ENCODE data around the gene PRMT1. TPM values are rescaled to one million over a fixed set of nuclear protein-coding genes. Genes with fewer than 3 reads are reported as not detected.

Gene PRMT1
- polyA plus RNA-seq, 2 of the 4 experiments (the other 2 are of a cell fraction), result 504 to 516 TPM

GRCh38 chr19:49684983-49685553 is 8.0 kb downstream of the PRMT1 start:
- TF ChIP-seq, protein P1, sequence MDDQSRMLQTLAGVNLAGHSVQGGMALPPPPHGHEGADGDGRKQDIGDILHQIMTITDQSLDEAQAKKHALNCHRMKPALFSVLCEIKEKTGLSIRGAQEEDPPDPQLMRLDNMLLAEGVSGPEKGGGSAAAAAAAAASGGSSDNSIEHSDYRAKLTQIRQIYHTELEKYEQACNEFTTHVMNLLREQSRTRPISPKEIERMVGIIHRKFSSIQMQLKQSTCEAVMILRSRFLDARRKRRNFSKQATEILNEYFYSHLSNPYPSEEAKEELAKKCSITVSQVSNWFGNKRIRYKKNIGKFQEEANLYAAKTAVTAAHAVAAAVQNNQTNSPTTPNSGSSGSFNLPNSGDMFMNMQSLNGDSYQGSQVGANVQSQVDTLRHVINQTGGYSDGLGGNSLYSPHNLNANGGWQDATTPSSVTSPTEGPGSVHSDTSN (IDR thresholded peaks at IDR 0.05), result no peak
- TF ChIP-seq RARB (CRISPR knock-in tag; IDR thresholded peaks at IDR 0.05) (no peak), RAD21 (conservative IDR thresholded peaks at IDR 0.05 in 1 of 2, IDR thresholded peaks at IDR 0.05 in 1 of 2) (peak in 1 of 2 experiments; percentile 28; a peak in 1 of 5 replicates), RNF2 (IDR thresholded peaks at IDR 0.05; ENCODE audit: borderline replicate concordance, low read depth) (no peak)
- WGBS (ENCODE audit: missing lambda C conversion rate), result 94% methylated on average over 13 of the region's 13 CpGs
- no peak for DNase-seq (ENCODE audit: low read depth in 1 of 2, low spot score in 1 of 2)
- Histone ChIP-seq H3K27ac (0 out of 6 replicates have a peak overlapping the region, but pooled peaks of 1 of the 2 experiments have one; percentile 2), H3K4me2 (no peak overlapping the region), H3K9me3 (no peaks in the 10 kb centered on the region), H3K4me1 (peaks cover 20% of the 10 kb centered on the region), H3K4me3 (no peak overlapping the region)
- no peak for FAIRE-seq
- POLR2A ChIA-PET, result interaction anchor here (1.0 to 2.6 kb wide), 4 partner anchors 9 to 80 kb away, joined by 3 to 13 read pairs (median 3); partner anchors contain the start of gene PRMT1
- peak in 1 of 2 experiments; percentile 6; a peak in 2 of 6 replicates for ATAC-seq
- CTCF ChIA-PET, result interaction anchor here (0.6 to 5.5 kb wide), 34 partner anchors 8 to 451 kb away, joined by 3 to 42 read pairs (median 4); partner anchors contain the start of genes FUZ, RRAS and TSKS

DNA sequence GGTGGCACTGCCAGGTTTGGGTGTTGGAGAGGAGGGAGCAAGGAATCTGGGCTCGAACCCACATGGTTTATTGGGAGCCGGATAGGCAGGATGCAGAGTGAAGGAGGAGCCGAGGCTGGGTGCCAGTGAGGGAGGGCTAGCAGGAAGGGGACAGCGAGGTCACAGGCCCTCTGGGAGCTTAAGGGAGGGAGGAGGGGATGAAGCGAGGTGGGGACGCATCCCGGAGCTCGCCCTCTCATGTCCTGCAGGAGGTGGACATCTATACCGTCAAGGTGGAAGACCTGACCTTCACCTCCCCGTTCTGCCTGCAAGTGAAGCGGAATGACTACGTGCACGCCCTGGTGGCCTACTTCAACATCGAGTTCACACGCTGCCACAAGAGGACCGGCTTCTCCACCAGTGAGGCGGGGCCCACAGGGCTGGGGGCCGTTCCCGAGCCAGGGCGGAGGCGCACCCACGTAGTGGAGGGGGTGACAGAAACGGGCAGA is 8.8 kb downstream of the PRMT1 start:
- DNase-seq (ENCODE audit: low read depth in 1 of 2, low spot score in 1 of 2), result no peak
- no peak for FAIRE-seq
- Histone ChIP-seq H3K4me1 (peaks cover 12% of the 10 kb centered on the region), H3K27ac (no peak overlapping the region), H3K4me3 (no peak overlapping the region), H3K9me3 (no peaks in the 10 kb centered on the region), H3K4me2 (no peak overlapping the region)
- 88% methylated on average over 23 of the region's 23 CpGs for WGBS (ENCODE audit: missing lambda C conversion rate)
- POLR2A ChIA-PET, result interaction anchor here (1.0 to 2.6 kb wide), 2 partner anchors 9 to 45 kb away, joined by 3 to 13 read pairs; partner anchors contain the start of gene PRMT1
- CTCF ChIA-PET, result interaction anchor here (0.7 to 5.5 kb wide), 16 partner anchors 8 to 161 kb away, joined by 3 to 42 read pairs (median 4); partner anchors contain the start of gene FUZ
- no peak for ATAC-seq
- TF ChIP-seq SREBF2 (IDR thresholded peaks at IDR 0.05), result no peak
- no peak for TF ChIP-seq MAZ (IDR thresholded peaks at IDR 0.05; ENCODE audit: borderline replicate concordance, low read depth, low read length)
- TF ChIP-seq HMGXB4 (CRISPR knock-in tag; IDR thresholded peaks at IDR 0.05; ENCODE audit: borderline replicate concordance), result no peak
- TF ChIP-seq, protein P2, sequence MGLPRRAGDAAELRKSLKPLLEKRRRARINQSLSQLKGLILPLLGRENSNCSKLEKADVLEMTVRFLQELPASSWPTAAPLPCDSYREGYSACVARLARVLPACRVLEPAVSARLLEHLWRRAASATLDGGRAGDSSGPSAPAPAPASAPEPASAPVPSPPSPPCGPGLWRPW (IDR thresholded peaks at IDR 0.05), result no peak
- TF ChIP-seq FOSB (CRISPR knock-in tag; IDR thresholded peaks at IDR 0.05), result peak; percentile 54; the same call in 1 of the 2 replicates

DNA sequence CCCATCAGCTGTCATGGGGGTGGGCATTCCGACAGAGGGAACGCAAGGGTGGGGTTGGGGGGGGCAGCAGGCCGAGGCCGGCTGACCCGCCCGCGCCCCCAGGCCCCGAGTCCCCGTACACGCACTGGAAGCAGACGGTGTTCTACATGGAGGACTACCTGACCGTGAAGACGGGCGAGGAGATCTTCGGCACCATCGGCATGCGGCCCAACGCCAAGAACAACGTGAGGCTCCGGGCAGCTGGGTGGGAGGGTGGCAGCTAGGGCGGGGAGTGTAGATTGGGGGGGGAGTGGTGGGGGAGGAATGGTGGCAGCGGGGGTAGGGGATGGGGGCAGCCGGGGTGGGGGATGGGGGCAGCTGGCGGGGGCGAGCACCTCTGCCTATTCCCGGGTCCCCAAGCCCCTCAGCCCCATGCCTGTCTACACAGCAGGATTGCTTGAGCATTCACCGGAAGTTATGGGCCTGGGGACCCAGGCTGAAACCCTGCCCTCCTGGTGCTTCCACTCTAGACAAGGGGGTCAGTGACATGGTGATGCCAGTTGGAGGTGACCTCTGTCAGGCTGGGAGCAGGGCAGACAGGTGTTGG is 9.5 kb downstream of the PRMT1 start:
- 92% methylated on average over 22 of the region's 27 CpGs for WGBS (ENCODE audit: missing lambda C conversion rate)
- DNase-seq (ENCODE audit: low read depth in 1 of 2, low spot score in 1 of 2) (no peak), ATAC-seq (no peak), FAIRE-seq (no peak)
- TF ChIP-seq JUNB (IDR thresholded peaks at IDR 0.05) (no peak), RFX5 (IDR thresholded peaks at IDR 0.05) (no peak), CBX2 (IDR thresholded peaks at IDR 0.05; ENCODE audit: borderline replicate concordance, low read depth) (no peak)
- CTCF ChIA-PET, result interaction anchor here (0.7 to 5.5 kb wide), 12 partner anchors 8 to 158 kb away, joined by 3 to 42 read pairs (median 4); no protein-coding TSS in a partner anchor
- Histone ChIP-seq H3K9me3 (no peaks in the 10 kb centered on the region), H3K4me3 (no peak overlapping the region), H3K27ac (no peak overlapping the region), H3K4me2 (no peak overlapping the region), H3K4me1 (peaks cover 9% of the 10 kb centered on the region; the same call in 1 of the 3 replicates)
- POLR2A ChIA-PET, result interaction anchor here (2.6 kb wide), 1 partner anchor 10 kb away, joined by 13 read pairs; the partner anchor contains the start of gene PRMT1

DNA sequence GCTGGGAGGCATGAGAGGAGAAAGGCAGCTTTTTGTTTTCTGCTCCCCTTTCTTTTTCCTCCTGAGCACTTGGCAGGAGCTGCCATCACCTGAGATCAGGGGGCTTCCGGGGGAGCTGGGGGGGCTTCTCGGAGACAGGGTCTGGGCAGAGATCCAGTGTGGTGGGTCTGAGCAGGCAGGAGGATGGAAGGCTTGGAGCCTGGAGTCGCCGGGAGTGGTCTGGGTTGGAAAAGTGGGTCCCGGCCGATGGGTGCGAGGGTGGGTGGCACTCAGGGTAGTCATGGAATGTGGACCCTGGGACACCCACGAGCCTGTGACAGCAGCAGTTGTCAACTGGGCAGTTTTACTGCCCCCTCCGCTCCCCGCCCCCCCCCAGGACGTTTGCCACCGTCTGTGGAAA is 10.1 kb downstream of the PRMT1 start:
- H3K9me3 ChIP-seq, result no peaks in the 10 kb centered on the region
- H3K4me1 ChIP-seq, result peaks cover 9% of the 10 kb centered on the region; the same call in 1 of the 3 replicates
- no peak overlapping the region for H3K27ac ChIP-seq
- ChIA-PET POLR2A (no interaction called here), CTCF (interaction anchor here (0.9 to 5.5 kb wide), 10 partner anchors 8 to 117 kb away, joined by 3 to 42 read pairs (median 4); no protein-coding TSS in a partner anchor)
- no peak overlapping the region for H3K4me3 ChIP-seq
- FAIRE-seq, result no peak
- no peak for DNase-seq (ENCODE audit: low read depth in 1 of 2, low spot score in 1 of 2)
- H3K4me2 ChIP-seq, result no peak overlapping the region
- ATAC-seq, result no peak
- WGBS (ENCODE audit: missing lambda C conversion rate), result 77% methylated on average over 10 of the region's 12 CpGs
- TF ChIP-seq CEBPB (IDR thresholded peaks at IDR 0.05) (no peak), ZNF302 (CRISPR knock-in tag; IDR thresholded peaks at IDR 0.05) (no peak), ELK1 (IDR thresholded peaks at IDR 0.05; ENCODE audit: low read depth, low read length) (no peak), HOXB13 (CRISPR knock-in tag; IDR thresholded peaks at IDR 0.05; ENCODE audit: low read depth) (no peak), SMC3 (IDR thresholded peaks at IDR 0.05) (no peak), TFCP2L1 (CRISPR knock-in tag; IDR thresholded peaks at IDR 0.05) (no peak), TP53 (CRISPR knock-in tag; IDR thresholded peaks at IDR 0.05) (no peak), KDM1A (IDR thresholded peaks at IDR 0.05; ENCODE audit: low read depth) (no peak), MAZ (IDR thresholded peaks at IDR 0.05; ENCODE audit: borderline replicate concordance, low read depth, low read length) (no peak), HOXB5 (CRISPR knock-in tag; IDR thresholded peaks at IDR 0.05) (no peak)
- TF ChIP-seq, protein P2 (IDR thresholded peaks at IDR 0.05), result no peak

All from A549 (cell line).